SH-SY5Y (cell line): ENCODE results near the gene VWDE.

ENCODE experiments used
- GATA2 ChIP-seq: IDR thresholded peaks from 2 replicates; pipeline ENCODE4 v1.6.1; 2011; ENCODE audit warnings: mild to moderate bottlenecking, low read depth, low read length
- GATA3 ChIP-seq: IDR thresholded peaks from 2 replicates; pipeline ENCODE4 v1.6.1; 2011; ENCODE audit warnings: low read depth, mild to moderate bottlenecking, low read length, moderate library complexity

VWDE gene

DNA sequence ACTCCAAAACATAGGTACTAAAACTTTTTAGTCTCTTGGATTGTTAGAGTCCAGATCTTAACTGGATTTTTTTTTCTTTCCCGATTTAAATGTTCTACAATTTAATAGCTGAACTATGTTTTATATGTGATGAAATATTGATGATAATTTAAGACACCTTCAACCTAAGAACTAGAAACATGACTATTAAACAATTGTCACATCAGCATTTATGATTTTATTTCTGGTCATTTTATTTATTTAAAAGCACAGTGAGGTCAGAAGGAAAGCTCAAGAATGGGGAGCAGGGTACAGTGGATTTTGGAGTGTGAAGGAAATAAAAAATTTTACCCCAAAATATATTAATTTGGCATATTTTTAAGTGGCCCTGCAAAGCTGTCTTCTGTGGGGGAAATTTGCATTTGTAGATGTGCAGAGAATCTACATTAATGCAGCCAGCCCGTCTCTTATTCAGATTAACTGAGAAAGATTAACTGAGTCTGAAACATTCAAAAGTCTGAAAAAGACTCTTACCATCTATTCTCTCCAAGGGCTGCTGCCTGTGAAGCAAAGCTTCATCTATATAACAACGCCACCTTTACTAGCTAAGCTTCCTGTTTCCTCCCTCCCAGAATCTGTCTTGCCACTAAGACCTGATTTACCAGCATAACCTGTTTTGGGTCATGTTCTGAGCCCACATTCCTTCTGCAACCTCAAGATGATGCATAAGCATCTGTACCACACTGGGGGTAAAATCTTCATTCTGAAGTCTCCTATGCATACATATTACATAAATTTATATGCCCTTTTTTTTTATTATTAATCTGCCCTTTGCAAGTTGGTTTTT is 106.2 kb downstream of the VWDE start:
- TF ChIP-seq GATA2 = no peak
- no peak for TF ChIP-seq GATA3

DNA sequence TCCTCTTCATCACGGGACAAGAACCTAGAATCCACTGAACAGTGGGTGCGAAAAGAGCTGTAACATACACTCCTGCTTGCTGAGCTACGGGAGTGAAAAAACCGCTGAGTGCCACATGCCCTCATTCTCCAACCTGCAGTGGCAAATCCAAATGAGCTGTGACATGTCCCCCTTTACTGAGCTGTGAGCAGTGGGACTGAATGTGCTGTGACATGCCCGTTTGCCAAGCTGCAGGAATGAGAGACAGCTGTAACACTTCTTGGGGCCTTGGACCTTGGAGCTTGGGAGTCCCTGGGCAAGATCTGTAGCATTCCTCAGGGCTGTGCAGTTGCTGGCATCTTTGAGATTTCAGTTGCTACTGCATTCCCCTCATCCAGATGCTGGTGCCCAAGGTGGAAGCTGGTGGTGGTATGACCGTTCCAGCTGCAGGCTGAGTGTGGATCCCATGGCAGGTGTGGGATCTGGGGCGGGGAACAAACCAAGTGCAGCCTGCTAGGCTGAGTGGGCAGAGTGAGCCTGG is 107.6 kb downstream of the VWDE start:
- TF ChIP-seq GATA3 (no peak), GATA2 (no peak)

DNA sequence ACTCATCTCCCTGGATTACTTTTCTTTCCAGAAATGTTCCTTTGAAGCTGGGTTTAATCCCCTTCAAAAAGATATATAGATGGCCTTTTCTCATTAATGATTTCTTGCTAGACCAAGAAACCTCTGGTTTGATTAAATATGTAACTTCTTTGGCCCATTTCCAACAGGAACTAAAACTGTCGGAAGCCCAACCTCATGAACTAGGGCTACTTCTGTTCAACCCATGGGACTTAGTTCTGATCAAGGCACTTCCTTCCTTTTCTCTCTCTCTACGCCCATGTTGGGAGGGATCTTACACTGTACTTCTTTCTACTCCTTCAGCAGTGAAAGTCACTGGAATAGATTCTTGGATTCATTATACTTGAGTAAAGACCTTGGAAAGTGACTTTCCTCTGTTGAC is 109.0 kb downstream of the VWDE start:
- TF ChIP-seq GATA3 (no peak), GATA2 (no peak)

DNA sequence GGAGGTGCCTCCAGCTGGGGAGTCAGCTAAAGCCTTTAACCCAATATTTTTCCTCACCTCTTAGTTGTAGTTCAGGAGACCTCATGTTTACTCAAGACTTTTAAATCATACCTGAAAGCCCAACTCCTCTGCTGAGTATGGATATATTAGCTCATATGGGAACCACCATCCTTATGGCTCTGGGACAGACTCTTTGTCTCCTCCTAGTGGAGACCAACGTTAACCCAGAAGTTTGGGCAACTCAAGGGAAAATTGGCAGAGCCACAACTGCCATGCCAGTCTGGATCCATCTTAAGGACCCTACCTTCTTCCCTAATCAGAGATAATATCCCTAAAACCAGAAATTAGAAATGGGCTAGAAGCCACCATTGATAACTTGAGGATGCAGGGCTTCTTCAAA is 111.8 kb downstream of the VWDE start:
- no peak for TF ChIP-seq GATA3

DNA sequence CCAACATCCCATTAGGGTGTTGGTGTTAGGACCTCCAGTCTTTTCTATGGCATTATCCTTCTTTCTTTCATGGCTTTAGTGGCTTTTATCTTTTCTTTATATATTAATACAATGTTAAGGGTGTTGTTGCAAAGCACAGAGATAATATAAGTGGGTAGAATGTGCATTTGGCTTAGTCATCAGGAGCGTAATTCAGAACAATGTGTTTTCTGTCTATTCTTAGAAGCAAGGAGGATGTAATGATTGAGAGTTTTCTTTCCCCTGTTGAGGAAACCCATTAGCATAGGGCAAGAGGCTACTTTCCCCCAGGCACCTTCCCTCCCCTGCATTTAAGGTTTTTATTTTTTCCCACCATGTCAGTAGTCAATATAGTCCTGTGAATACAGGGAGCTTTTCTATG is 112.9 kb downstream of the VWDE start:
- no peak for TF ChIP-seq GATA3
- TF ChIP-seq GATA2 = no peak

DNA sequence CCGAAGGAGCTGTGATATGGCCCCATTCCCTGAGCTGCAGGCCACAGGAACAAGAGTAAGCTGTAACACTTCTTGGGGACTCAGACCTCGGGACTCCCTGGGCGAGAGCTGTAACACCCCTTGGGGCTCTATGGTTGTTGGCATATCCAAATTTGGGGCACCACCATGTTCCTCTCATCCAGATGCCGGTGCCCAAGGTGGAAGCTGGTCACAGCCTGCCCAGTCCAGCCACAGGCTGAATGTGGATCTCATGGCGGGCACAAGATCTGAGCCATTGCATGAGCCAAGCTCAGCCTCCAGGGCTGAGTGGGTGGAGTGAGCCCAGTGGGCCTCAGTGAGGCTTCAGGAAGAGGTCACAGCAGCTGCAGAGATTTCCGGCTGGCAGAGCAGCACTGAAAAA is 113.7 kb downstream of the VWDE start:
- TF ChIP-seq GATA2 = no peak

DNA sequence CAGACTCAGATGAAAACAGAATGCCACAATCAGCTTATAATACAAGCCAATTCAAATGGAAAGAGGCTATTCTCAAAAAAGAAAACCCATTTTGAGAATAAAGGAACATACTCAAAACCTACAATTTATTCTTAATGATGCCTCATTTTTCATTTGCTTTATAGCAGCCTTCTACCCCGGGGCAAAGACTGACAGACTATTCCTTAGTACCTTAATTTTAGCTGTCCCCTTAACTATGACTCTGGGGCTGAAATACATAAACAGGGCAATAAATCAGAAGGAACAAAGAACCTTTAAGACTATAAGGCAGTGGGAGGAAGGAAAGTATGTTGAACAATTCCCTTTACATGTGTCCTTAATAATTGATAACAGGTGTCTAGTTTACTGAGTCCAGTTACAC is 115.8 kb downstream of the VWDE start:
- TF ChIP-seq GATA2 (no peak), GATA3 (no peak)

DNA sequence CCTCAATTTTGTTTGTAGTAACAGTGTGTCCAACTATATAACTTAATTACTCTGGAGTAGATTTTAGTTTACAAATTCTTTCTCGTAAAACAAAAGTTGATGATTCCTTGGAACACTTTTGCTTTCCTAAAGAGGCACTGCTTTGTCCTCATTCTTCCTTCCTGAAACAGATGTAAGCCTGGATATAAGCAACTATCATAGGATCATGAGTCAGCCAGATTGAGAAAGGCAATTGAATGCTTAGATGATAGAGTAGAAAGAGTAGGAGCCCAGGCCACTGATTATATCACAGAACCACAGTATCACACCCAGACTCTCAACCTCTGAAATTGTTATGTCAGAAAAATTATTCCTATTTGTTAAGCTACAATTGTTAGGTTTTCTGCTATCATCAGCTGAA is 122.6 kb downstream of the VWDE start:
- TF ChIP-seq GATA2 (no peak), GATA3 (no peak)
